ENCODE results near the gene KRTAP1-3. TPM values are rescaled to one million over a fixed set of nuclear protein-coding genes. Genes with fewer than 3 reads are reported as not detected.
"Not testable (repeated sequence)": the region's sequence is repeated elsewhere in the genome, so short reads cannot be mapped to it uniquely, and the experiment has no call there.

The KRTAP1-3 gene
- total and polyA plus RNA-seq, 2 donors (not counting 1 experiment from before 2014, with no cell fraction given) = not detected

GRCh38 chr17:41069031-41069430 is 34.4 kb upstream of the KRTAP1-3 start:
- Histone ChIP-seq H3K79me2 (ENCODE audit: control insufficient read depth, insufficient read depth, low read length) (no peaks in the 10 kb centered on the region), H3K4me1 (ENCODE audit: control insufficient read depth, extremely low read depth, insufficient read depth, low read length) (peaks cover 12% of the 10 kb centered on the region), H4K20me1 (ENCODE audit: control insufficient read depth, extremely low read depth, insufficient read depth, low read length) (no peaks in the 10 kb centered on the region), H3K9ac (ENCODE audit: insufficient read depth, low read length) (no peak overlapping the region), H2AFZ (ENCODE audit: low read length) (no peak overlapping the region), H3K36me3 (ENCODE audit: control insufficient read depth, insufficient read depth, low read length) (no peaks in the 10 kb centered on the region), H3K4me2 (ENCODE audit: extremely low read depth, insufficient read depth, low read length) (no peak overlapping the region), H3K4me3 (replicated peaks in 1 of 4; ENCODE audit: control extremely low read depth in 1 of 4, insufficient read depth in 1 of 4, low read depth in 3 of 4, low read length in 4 of 4) (no peak overlapping the region), H3K9me3 (ENCODE audit: control insufficient read depth, insufficient read depth, low read depth, low read length) (no peaks in the 10 kb centered on the region), H3K27me3 (ENCODE audit: control insufficient read depth, insufficient read depth, low read length) (no peaks in the 10 kb centered on the region), H3K27ac (ENCODE audit: insufficient read depth, low read length) (no peak overlapping the region)
- DNase-seq (ENCODE audit: low read depth in 2 of 2) = no peak
- TF ChIP-seq, protein P1, sequence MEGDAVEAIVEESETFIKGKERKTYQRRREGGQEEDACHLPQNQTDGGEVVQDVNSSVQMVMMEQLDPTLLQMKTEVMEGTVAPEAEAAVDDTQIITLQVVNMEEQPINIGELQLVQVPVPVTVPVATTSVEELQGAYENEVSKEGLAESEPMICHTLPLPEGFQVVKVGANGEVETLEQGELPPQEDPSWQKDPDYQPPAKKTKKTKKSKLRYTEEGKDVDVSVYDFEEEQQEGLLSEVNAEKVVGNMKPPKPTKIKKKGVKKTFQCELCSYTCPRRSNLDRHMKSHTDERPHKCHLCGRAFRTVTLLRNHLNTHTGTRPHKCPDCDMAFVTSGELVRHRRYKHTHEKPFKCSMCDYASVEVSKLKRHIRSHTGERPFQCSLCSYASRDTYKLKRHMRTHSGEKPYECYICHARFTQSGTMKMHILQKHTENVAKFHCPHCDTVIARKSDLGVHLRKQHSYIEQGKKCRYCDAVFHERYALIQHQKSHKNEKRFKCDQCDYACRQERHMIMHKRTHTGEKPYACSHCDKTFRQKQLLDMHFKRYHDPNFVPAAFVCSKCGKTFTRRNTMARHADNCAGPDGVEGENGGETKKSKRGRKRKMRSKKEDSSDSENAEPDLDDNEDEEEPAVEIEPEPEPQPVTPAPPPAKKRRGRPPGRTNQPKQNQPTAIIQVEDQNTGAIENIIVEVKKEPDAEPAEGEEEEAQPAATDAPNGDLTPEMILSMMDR (conservative IDR thresholded peaks at IDR 0.05 in 1 of 2, IDR thresholded peaks at IDR 0.05 in 1 of 2; ENCODE audit: low read depth in 1 of 2, low read length in 2 of 2) = no peak

DNA sequence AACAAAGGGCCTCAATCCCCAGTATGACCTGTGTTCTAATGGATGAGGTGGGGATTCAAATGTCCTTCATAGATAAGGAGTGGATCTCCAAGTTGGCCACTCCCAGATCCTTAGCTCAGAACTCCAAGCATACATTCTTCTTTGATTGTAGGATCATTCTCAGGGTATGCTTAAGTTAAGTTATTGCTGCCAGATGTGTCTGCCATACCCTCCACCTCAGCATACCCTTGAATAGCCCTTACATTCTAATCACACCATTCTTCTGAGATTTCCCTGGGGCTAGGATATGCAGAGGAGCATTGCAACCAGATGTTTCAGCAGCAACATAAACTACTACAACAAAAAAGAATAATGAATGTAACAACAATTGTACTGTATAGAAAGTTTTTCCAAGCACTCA is 32.6 kb upstream of the KRTAP1-3 start:
- no peaks in the 10 kb centered on the region for H4K20me1 ChIP-seq (ENCODE audit: control insufficient read depth, extremely low read depth, insufficient read depth, low read length)
- H2AFZ ChIP-seq (ENCODE audit: low read length) = no peak overlapping the region
- H3K4me1 ChIP-seq (ENCODE audit: control insufficient read depth, extremely low read depth, insufficient read depth, low read length) = peaks cover 17% of the 10 kb centered on the region
- H3K9me3 ChIP-seq (ENCODE audit: control insufficient read depth, insufficient read depth, low read depth, low read length) = no peaks in the 10 kb centered on the region
- H3K27me3 ChIP-seq (ENCODE audit: control insufficient read depth, insufficient read depth, low read length) = no peaks in the 10 kb centered on the region
- no peak overlapping the region for H3K4me2 ChIP-seq (ENCODE audit: extremely low read depth, insufficient read depth, low read length)
- H3K36me3 ChIP-seq (ENCODE audit: control insufficient read depth, insufficient read depth, low read length) = no peaks in the 10 kb centered on the region
- H3K4me3 ChIP-seq (replicated peaks in 1 of 4; ENCODE audit: control extremely low read depth in 1 of 4, insufficient read depth in 1 of 4, low read depth in 3 of 4, low read length in 4 of 4) = no peak overlapping the region
- H3K27ac ChIP-seq (ENCODE audit: insufficient read depth, low read length) = no peak overlapping the region
- no peak for DNase-seq (ENCODE audit: low read depth in 2 of 2)
- no peak for TF ChIP-seq EZH2 (IDR thresholded peaks at IDR 0.05; ENCODE audit: low read length, missing control alignments)
- TF ChIP-seq, protein P1 (conservative IDR thresholded peaks at IDR 0.05 in 1 of 2, IDR thresholded peaks at IDR 0.05 in 1 of 2; ENCODE audit: low read depth in 1 of 2, low read length in 2 of 2) = no peak
- no peaks in the 10 kb centered on the region for H3K79me2 ChIP-seq (ENCODE audit: control insufficient read depth, insufficient read depth, low read length)
- no peak overlapping the region for H3K9ac ChIP-seq (ENCODE audit: insufficient read depth, low read length)

DNA sequence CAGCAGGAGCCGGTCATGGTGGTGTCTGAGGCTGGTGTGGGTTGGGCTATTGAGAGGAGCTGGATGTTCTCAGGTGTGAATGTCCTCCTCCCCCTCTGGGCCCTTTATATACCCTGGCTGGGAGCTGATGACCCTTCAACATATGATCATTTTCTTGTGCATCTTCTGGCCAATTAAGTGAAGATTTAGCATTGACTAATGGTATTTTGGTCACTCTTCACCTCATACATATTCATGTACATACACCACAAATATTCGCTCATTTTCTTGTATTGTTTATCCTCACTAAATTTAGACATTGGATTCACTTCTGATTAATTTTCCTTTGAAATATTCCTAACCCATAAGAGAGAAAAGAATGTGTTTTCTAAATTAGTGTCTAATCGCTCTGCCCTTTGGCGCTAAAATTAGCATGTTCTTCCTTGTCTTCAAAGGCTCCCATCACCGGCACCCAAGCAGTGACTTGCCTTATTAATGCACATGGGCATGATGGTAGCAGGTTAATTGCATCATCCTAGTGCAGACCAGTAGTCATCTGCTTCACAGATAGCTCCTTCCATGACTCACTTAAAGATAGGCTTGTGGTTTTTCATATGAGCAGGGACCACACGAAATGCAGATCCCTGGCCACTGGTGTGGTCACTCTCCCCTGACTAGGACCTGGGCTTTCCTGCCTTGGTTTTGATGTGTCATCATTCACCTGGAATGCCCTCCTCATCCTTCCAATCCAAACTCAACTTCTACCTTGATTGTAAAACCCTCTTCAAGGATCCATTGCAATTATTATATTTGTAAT is 31.4 kb upstream of the KRTAP1-3 start, which contains the start of gene KRTAP2-4:
Gene KRTAP2-4, minus strand, starts transcription at position 51 of the 796 bp plus-strand sequence. Its CDS starts 34 bp downstream, at position 17.
- DNase-seq (ENCODE audit: low read depth in 2 of 2) = peak; percentile 30 to 99
- Histone ChIP-seq H4K20me1 (ENCODE audit: control insufficient read depth, extremely low read depth, insufficient read depth, low read length) (no peaks in the 10 kb centered on the region), H3K27ac (ENCODE audit: insufficient read depth, low read length) (peak within 1 kb of the TSS; percentile 46), H3K4me2 (ENCODE audit: extremely low read depth, insufficient read depth, low read length) (no peak within 1 kb of the TSS), H3K9me3 (ENCODE audit: control insufficient read depth, insufficient read depth, low read depth, low read length) (no peaks in the 10 kb centered on the region), H3K4me3 (replicated peaks in 1 of 4; ENCODE audit: control extremely low read depth in 1 of 4, insufficient read depth in 1 of 4, low read depth in 3 of 4, low read length in 4 of 4) (no peak within 1 kb of the TSS), H3K36me3 (ENCODE audit: control insufficient read depth, insufficient read depth, low read length) (no peaks in the 10 kb centered on the region), H2AFZ (ENCODE audit: low read length) (no peak within 1 kb of the TSS), H3K27me3 (ENCODE audit: control insufficient read depth, insufficient read depth, low read length) (no peaks in the 10 kb centered on the region), H3K79me2 (ENCODE audit: control insufficient read depth, insufficient read depth, low read length) (no peaks in the 10 kb centered on the region), H3K4me1 (ENCODE audit: control insufficient read depth, extremely low read depth, insufficient read depth, low read length) (peaks cover 24% of the 10 kb centered on the region), H3K9ac (ENCODE audit: insufficient read depth, low read length) (no peak within 1 kb of the TSS)
- TF ChIP-seq, protein P1 (conservative IDR thresholded peaks at IDR 0.05 in 1 of 2, IDR thresholded peaks at IDR 0.05 in 1 of 2; ENCODE audit: low read depth in 1 of 2, low read length in 2 of 2) = no peak
- no peak for TF ChIP-seq EZH2 (IDR thresholded peaks at IDR 0.05; ENCODE audit: low read length, missing control alignments)

DNA sequence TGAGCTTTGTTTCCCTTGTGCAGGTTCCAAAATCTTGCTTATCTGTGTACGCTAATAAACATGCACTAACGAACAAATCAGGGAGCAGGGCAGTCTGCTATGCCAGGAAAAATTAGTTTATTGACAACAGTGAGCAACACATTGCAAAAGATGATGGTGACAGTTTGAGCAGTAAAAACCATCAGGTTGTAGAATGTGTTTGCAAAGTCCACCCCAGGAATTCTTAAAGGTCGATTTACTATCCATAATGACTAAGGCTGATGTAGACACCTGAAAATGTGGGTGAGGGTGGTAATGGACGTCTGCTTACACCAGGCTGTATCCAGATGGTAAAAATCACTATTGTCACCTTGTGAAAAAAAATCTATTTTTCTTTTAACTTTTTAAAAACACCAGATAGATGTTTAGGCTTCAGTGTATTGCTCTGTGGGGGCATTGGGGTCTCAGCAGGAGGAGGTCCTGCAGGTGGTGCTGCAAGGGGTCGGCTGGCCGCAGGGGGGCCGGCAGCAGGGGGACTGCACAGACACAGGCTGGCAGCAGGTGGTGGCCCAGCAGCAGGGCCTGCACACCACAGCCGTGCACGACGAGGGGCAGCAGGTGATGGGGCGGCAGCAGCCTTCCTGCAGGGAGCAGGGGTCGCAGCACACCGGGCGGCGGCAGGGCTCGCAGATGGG is 30.5 kb upstream of the KRTAP1-3 start:
- not testable (repeated sequence) for H3K27me3 ChIP-seq (ENCODE audit: control insufficient read depth, insufficient read depth, low read length); DNase-seq (ENCODE audit: low read depth in 2 of 2); H3K27ac ChIP-seq (ENCODE audit: insufficient read depth, low read length); H3K4me3 ChIP-seq (replicated peaks in 1 of 4; ENCODE audit: control extremely low read depth in 1 of 4, insufficient read depth in 1 of 4, low read depth in 3 of 4, low read length in 4 of 4); H4K20me1 ChIP-seq (ENCODE audit: control insufficient read depth, extremely low read depth, insufficient read depth, low read length); H3K9me3 ChIP-seq (ENCODE audit: control insufficient read depth, insufficient read depth, low read depth, low read length); H2AFZ ChIP-seq (ENCODE audit: low read length); H3K9ac ChIP-seq (ENCODE audit: insufficient read depth, low read length); H3K36me3 ChIP-seq (ENCODE audit: control insufficient read depth, insufficient read depth, low read length); H3K79me2 ChIP-seq (ENCODE audit: control insufficient read depth, insufficient read depth, low read length); H3K4me2 ChIP-seq (ENCODE audit: extremely low read depth, insufficient read depth, low read length)
- peaks cover 29% of the 10 kb centered on the region for H3K4me1 ChIP-seq (ENCODE audit: control insufficient read depth, extremely low read depth, insufficient read depth, low read length)

Data from fibroblast of lung (primary cell).